Measurements from ENCODE around the gene CWC22. TPM values are rescaled to one million over a fixed set of nuclear protein-coding genes. Genes with fewer than 3 reads are reported as not detected.

The CWC22 gene
- total and polyA plus RNA-seq, 2 of the 13 experiments (the other 11 are each of a cell fraction or from before 2014, with no cell fraction given): 5.7 to 29.2 TPM

GRCh38 chr2:179981085-179981484 is 26.0 kb downstream of the CWC22 start:
- CTCF ChIA-PET (ENCODE audit: low intra/inter-chr PET ratio, low total read pairs): no interaction called here
- no peak for TF ChIP-seq ZNF30 (CRISPR knock-in tag; IDR thresholded peaks at IDR 0.05)
- TF ChIP-seq HNRNPUL1 (IDR thresholded peaks at IDR 0.05; ENCODE audit: low read depth, low read length): no peak
- TF ChIP-seq STAG1 (CRISPR knock-in tag; IDR thresholded peaks at IDR 0.05): no peak
- no peak for TF ChIP-seq SYNCRIP (IDR thresholded peaks at IDR 0.05; ENCODE audit: insufficient read depth, low read depth, low read length)
- TF ChIP-seq, protein P1, sequence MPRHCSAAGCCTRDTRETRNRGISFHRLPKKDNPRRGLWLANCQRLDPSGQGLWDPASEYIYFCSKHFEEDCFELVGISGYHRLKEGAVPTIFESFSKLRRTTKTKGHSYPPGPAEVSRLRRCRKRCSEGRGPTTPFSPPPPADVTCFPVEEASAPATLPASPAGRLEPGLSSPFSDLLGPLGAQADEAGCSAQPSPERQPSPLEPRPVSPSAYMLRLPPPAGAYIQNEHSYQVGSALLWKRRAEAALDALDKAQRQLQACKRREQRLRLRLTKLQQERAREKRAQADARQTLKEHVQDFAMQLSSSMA (CRISPR knock-in tag; IDR thresholded peaks at IDR 0.05): no peak
- TF ChIP-seq ZNF580 (CRISPR knock-in tag; IDR thresholded peaks at IDR 0.05; ENCODE audit: borderline replicate concordance, low read depth): no peak
- TF ChIP-seq NBN (conservative IDR thresholded peaks at IDR 0.05): no peak
- H3K4me1 ChIP-seq (ENCODE audit: insufficient read depth, low read length): no peaks in the 10 kb centered on the region
- no peak overlapping the region for H3K27ac ChIP-seq (ENCODE audit: extremely low read length, insufficient read depth, low read length)
- H3K27me3 ChIP-seq (ENCODE audit: control insufficient read depth in 1 of 2, insufficient read depth in 2 of 2, low read length in 2 of 2): no peaks in the 10 kb centered on the region
- no peaks in the 10 kb centered on the region for H3K79me2 ChIP-seq (ENCODE audit: insufficient read depth, low read length)
- in situ Hi-C loops (cut with HindIII; ENCODE audit: extremely low pct_ligation_motif_present, low pct_unique_long_range_greater_than_20kb) (no loop called here), intact Hi-C loops (cut with micrococcal nuclease; ENCODE audit: unreplicated experiment) (no loop called here)
- no peak overlapping the region for H3K4me3 ChIP-seq (replicated peaks in 1 of 3; ENCODE audit: insufficient read depth in 1 of 3, low read depth in 2 of 3, low read length in 3 of 3)
- H3K9me3 ChIP-seq (ENCODE audit: low read length): no peaks in the 10 kb centered on the region
- WGBS (ENCODE audit: low lambda C conversion rate): 98% methylated on average over 1 of the region's 1 CpG
- no peak for FAIRE-seq
- no peak overlapping the region for H3K4me2 ChIP-seq (ENCODE audit: low read depth, low read length)
- DNase-seq (ENCODE audit: low spot score): no peak
- POLR2A ChIA-PET: no interaction called here
- H2AFZ ChIP-seq (ENCODE audit: low read length): no peak overlapping the region
- ATAC-seq: no peak
- H3K9ac ChIP-seq (ENCODE audit: insufficient read depth, low read depth, low read length): no peak overlapping the region
- no peaks in the 10 kb centered on the region for H4K20me1 ChIP-seq (ENCODE audit: insufficient read depth, low read length)
- BruUV-seq (replicated peaks): no TSS peak
- peaks cover 13 to 49% of the 10 kb centered on the region in 2 experiments for H3K36me3 ChIP-seq (replicated peaks in 1 of 2; ENCODE audit: control insufficient read depth in 1 of 2, insufficient read depth in 2 of 2, low read length in 2 of 2)

DNA sequence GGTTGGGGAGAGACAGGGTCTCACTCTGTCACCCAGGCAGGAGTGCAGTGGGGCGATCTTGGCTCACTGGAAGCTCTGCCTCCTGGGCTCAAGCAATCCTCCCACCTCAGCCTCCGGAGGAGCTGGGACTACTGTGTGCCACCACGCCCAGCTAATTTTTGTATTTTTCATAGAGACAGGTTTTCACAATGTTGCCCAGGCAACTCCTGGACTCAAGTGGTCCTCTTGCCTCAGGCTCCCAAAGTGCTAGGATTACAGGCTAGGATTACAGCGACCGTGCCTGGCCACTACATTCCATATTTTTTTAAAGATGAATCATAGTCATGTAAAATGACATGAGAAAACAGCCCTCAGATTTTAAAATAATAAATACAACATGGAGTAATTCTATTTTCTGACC is 32.3 kb downstream of the CWC22 start:
- WGBS (ENCODE audit: low lambda C conversion rate): 98% methylated on average over 5 of the region's 5 CpGs
- intact Hi-C loops (cut with micrococcal nuclease; ENCODE audit: unreplicated experiment): no loop called here
- DNase-seq (ENCODE audit: low spot score): no peak
- H3K36me3 ChIP-seq (replicated peaks in 1 of 2; ENCODE audit: control insufficient read depth in 1 of 2, insufficient read depth in 2 of 2, low read length in 2 of 2): peaks cover 13 to 40% of the 10 kb centered on the region in 2 experiments
- H3K9me3 ChIP-seq (ENCODE audit: low read length): no peaks in the 10 kb centered on the region
- FAIRE-seq: no peak
- no peak overlapping the region for H3K4me3 ChIP-seq (replicated peaks in 1 of 3; ENCODE audit: insufficient read depth in 1 of 3, low read depth in 2 of 3, low read length in 3 of 3)
- no peak overlapping the region for H2AFZ ChIP-seq (ENCODE audit: low read length)
- no peaks in the 10 kb centered on the region for H4K20me1 ChIP-seq (ENCODE audit: insufficient read depth, low read length)
- in situ Hi-C loops (cut with HindIII; ENCODE audit: extremely low pct_ligation_motif_present, low pct_unique_long_range_greater_than_20kb): no loop called here
- POLR2A ChIA-PET: no interaction called here
- H3K4me2 ChIP-seq (ENCODE audit: low read depth, low read length): no peak overlapping the region
- H3K9ac ChIP-seq (ENCODE audit: insufficient read depth, low read depth, low read length): no peak overlapping the region
- ATAC-seq: no peak
- no peaks in the 10 kb centered on the region for H3K27me3 ChIP-seq (ENCODE audit: control insufficient read depth in 1 of 2, insufficient read depth in 2 of 2, low read length in 2 of 2)
- no peaks in the 10 kb centered on the region for H3K4me1 ChIP-seq (ENCODE audit: insufficient read depth, low read length)
- H3K79me2 ChIP-seq (ENCODE audit: insufficient read depth, low read length): no peaks in the 10 kb centered on the region
- BruUV-seq (replicated peaks): no TSS peak
- H3K27ac ChIP-seq (ENCODE audit: extremely low read length, insufficient read depth, low read length): no peak overlapping the region
- CTCF ChIA-PET (ENCODE audit: low intra/inter-chr PET ratio, low total read pairs): no interaction called here
- TF ChIP-seq MXD3 (CRISPR knock-in tag; IDR thresholded peaks at IDR 0.05) (no peak), ZNF441 (CRISPR knock-in tag; IDR thresholded peaks at IDR 0.05; ENCODE audit: borderline replicate concordance) (no peak), TBX2 (CRISPR knock-in tag; IDR thresholded peaks at IDR 0.05; ENCODE audit: borderline replicate concordance) (no peak), ZNF10 (CRISPR knock-in tag; IDR thresholded peaks at IDR 0.05; ENCODE audit: borderline replicate concordance, low read depth) (no peak), GLI4 (CRISPR knock-in tag; IDR thresholded peaks at IDR 0.05; ENCODE audit: borderline replicate concordance) (no peak), NCOR1 (IDR thresholded peaks at IDR 0.05; ENCODE audit: borderline replicate concordance, low read length) (no peak), SRSF1 (optimal IDR thresholded peaks at IDR 0.05; ENCODE audit: low read depth, low read length) (no peak), ZNF776 (CRISPR knock-in tag; IDR thresholded peaks at IDR 0.05) (no peak), SIN3A (IDR thresholded peaks at IDR 0.05; ENCODE audit: borderline replicate concordance, low read depth, low read length) (no peak), ZMAT3 (CRISPR knock-in tag; conservative IDR thresholded peaks at IDR 0.05) (no peak), BRF2 (CRISPR knock-in tag; IDR thresholded peaks at IDR 0.05) (no peak), RELA (CRISPR knock-in tag; IDR thresholded peaks at IDR 0.05) (no peak)
